Heart left ventricle (tissue), 16 donors: ENCODE data around the gene RNPS1. TPM values are rescaled to one million over a fixed set of nuclear protein-coding genes. Genes with fewer than 3 reads are reported as not detected.

Experiments
- ATAC-seq, 4 donors: fragments of 200-7000 bp; cut with Tn5 transposase; one replicate each; pipeline ENCODE4 v1.9.1; 2020 to 2022; ENCODE audit warnings: moderate library complexity in 4 of 4, mild to moderate bottlenecking in 3 of 4, moderate number of reproducible peaks in 1 of 4
- DNase-seq, 5 donors: peaks; one replicate each; pipeline ENCODE4 v3.0.0-alpha.2; 2020
- H3K27ac ChIP-seq, 12 donors: fragments of 200-600 bp; sonication (generic) in 4 of 12; one replicate each; pipeline versions ENCODE4 v1.5.0 to v1.8.0; 2016 to 2022; ENCODE audit warnings: mild to moderate bottlenecking in 2 of 12
- H3K27me3 ChIP-seq, 9 donors: fragments of 200-600 bp; sonication (generic) in 2 of 9; one replicate each; pipeline versions ENCODE4 v1.5.1 to v1.8.0; 2016 to 2022; ENCODE audit warnings: mild to moderate bottlenecking in 3 of 9
- H3K36me3 ChIP-seq, 9 donors: fragments of 200-600 bp; sonication (generic) in 2 of 9; one replicate each; pipeline versions ENCODE4 v1.5.0 to v1.8.0; 2018 to 2022; ENCODE audit warnings: mild to moderate bottlenecking in 2 of 9
- H3K4me1 ChIP-seq, 12 donors: fragments of 200-600 bp; sonication (generic) in 4 of 12; one replicate each; pipeline versions ENCODE4 v1.5.0 to v1.8.0; 2016 to 2022; ENCODE audit warnings: mild to moderate bottlenecking in 3 of 12
- H3K4me3 ChIP-seq, 12 donors: fragments of 200-600 bp; sonication (generic) in 4 of 12; one replicate each; pipeline versions ENCODE4 v1.5.0 to v1.8.0; 2017 to 2022; ENCODE audit warnings: mild to moderate bottlenecking in 9 of 12, moderate library complexity in 4 of 12
- H3K9me3 ChIP-seq, 12 donors: fragments of 200-600 bp; sonication (generic) in 4 of 12; one replicate each; pipeline versions ENCODE4 v1.5.0 to v1.8.0; 2016 to 2022; ENCODE audit warnings: mild to moderate bottlenecking in 1 of 12
- POLR2A ChIP-seq, 2 donors: fragments of 450-650 bp; IDR thresholded peaks; one replicate each; pipeline ENCODE4 v1.6.1; 2017; ENCODE audit warnings: antibody characterized with exemption in 2 of 2, mild to moderate bottlenecking in 2 of 2, moderate library complexity in 2 of 2
- WGBS, 4 donors: extraction: QIAGEN DNeasy Blood & Tissue Kit in 2 of 4; methylation state at CpG; one replicate each; pipeline versions ENCODE4 v1.1.5 to v1.1.7; 2013 to 2018; 5-methylcytosine and 5-hydroxymethylcytosine counted together
- intact Hi-C, 10 donors: fragments of 100-400 bp; cut with DNase I; formaldehyde crosslinking; loops; one replicate each; pipeline versions ENCODE4 v1.11.1 to v1.14.2; 2022
- polyA plus RNA-seq, 2 donors: library from polyadenylated mRNA; stranded (reverse); fragments of 200-250 nt; gene quantifications; one replicate each; pipeline ENCODE4 v1.2.3, GENCODE V29; 2013
- total RNA-seq, 9 donors: library from RNA; depleted of rRNA in 2 of 9; stranded (reverse); fragments of >200 nt in 2 of 9; fragmentation: NEBNext Ultra II Directional in 3 of 9; extraction: Animal tissue kit (Norgen Biotek cat#: 25700) in 3 of 9; gene quantifications; one replicate each; pipeline versions ENCODE4 v1.1.0 to v1.2.4, GENCODE V29; 2016 to 2023
- TF ChIP-seq, protein P1 (sequence below), 12 donors: fragments of 200-600 bp; sonication (generic) in 4 of 12; IDR thresholded peaks; one replicate each; pipeline versions ENCODE4 v1.5.0 to v1.8.0; 2018 to 2022; ENCODE audit warnings: antibody characterized with exemption in 12 of 12, mild to moderate bottlenecking in 5 of 12
- donor health status: ischemic (EF 13 %, LVEDD 7.1; RV severe dilation, severe dysfunction).
- donor health status: healthy with polysubstance abuse.
- donor health status: DM: no; HTN: yes; CAD: no.
- donor health status: DM: no; HTN: no; CAD: no.
- donor health status: ischemic (EF 25% LVEDD 6.9; RV normal size, moderate dysfunction).
- donor health status: ischemic (EF 25% LVEDD 5.7; RV mildly dilated, moderate dysfunction).
- donor health status: healthy.
- donor health status: DM: yes; HTN: yes; CAD: no.
- donor health status: ischemic (EF 35%, LVEDD 5.7; RV mildly dilated, moderate dysfunction).
- donor health status: nonischemic (EF 11% LVEDD 7.7; RV severe dilation, severe dysfunction).
- donor health status: DM: yes; HTN: yes; CAD: no.
- donor health status: PGD.
- donor health status: ischemic (EF 29% LVEDD 5.4; RV normal size, mild dysfunction).
- donor health status: nonischemic (EF 23%, LVEDD 6.1; RV moderate dilation, normal function).

RNPS1 gene
- total and polyA plus RNA-seq, 11 donors: 73.9 to 193 (median 120) TPM

DNA sequence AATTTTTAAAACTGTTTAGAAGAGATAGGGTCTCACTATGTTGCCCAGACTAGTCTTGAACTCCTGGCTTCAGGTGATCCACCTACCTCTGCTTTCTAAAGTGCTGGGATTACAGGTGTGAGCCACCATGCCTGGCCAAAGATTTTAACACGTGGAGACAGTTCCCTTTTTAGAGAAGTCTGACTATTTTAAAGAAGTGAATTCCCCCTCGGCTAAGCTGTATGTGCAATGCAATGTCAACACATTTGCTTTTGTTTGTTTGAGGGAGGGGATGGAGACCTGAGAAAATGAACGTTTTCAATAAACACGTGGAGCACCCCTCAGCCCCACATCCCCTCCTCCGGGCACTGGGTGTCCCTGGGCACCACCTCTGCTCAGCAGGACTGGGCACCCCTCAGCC lies 14.3 kb upstream of the RNPS1 start:
- no peak overlapping the region for H3K4me3 ChIP-seq
- no peak for TF ChIP-seq POLR2A (IDR thresholded peaks at IDR 0.05)
- TF ChIP-seq, protein P1, sequence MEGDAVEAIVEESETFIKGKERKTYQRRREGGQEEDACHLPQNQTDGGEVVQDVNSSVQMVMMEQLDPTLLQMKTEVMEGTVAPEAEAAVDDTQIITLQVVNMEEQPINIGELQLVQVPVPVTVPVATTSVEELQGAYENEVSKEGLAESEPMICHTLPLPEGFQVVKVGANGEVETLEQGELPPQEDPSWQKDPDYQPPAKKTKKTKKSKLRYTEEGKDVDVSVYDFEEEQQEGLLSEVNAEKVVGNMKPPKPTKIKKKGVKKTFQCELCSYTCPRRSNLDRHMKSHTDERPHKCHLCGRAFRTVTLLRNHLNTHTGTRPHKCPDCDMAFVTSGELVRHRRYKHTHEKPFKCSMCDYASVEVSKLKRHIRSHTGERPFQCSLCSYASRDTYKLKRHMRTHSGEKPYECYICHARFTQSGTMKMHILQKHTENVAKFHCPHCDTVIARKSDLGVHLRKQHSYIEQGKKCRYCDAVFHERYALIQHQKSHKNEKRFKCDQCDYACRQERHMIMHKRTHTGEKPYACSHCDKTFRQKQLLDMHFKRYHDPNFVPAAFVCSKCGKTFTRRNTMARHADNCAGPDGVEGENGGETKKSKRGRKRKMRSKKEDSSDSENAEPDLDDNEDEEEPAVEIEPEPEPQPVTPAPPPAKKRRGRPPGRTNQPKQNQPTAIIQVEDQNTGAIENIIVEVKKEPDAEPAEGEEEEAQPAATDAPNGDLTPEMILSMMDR (IDR thresholded peaks at IDR 0.05): no peak
- H3K27ac ChIP-seq: no peak overlapping the region
- 79 to 84% (median 82%) methylated on average over 5 of the region's 5 CpGs for WGBS, 4 donors
- no peaks in the 10 kb centered on the region for H3K9me3 ChIP-seq
- ATAC-seq: no peak
- intact Hi-C loops: no loop called here
- no peak for DNase-seq
- peaks cover 0 to 52% (median 13%) of the 10 kb centered on the region in 9 donors for H3K36me3 ChIP-seq
- H3K4me1 ChIP-seq: no peaks in the 10 kb centered on the region
- H3K27me3 ChIP-seq: no peaks in the 10 kb centered on the region

DNA sequence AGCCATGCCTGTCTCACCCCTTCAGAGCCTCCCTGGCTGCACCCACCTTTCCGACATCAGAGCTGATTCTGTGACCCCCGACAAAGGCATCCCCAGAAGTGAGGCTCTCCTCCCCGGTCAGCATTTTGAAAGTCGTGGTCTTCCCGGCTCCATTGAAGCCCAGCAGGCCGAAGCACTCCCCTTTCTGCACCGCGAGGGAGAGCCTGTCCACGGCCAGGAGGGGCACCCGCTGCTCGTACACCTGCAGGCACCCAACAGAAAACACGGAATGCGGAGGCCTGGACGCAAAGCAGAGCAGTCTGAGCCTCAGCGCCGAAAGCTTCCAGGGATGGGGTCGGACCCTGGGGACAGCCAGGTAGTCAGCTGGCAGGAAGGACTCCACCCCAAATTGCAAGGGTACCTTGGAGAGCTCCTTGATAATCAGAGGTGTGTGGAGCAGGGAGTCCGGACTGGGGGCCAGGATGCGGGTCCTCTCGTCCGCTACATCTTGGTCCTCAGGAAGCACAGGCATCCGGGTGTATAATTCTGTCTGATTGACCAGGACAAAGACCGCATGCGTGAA lies 13.1 kb upstream of the RNPS1 start:
- DNase-seq: no peak

DNA sequence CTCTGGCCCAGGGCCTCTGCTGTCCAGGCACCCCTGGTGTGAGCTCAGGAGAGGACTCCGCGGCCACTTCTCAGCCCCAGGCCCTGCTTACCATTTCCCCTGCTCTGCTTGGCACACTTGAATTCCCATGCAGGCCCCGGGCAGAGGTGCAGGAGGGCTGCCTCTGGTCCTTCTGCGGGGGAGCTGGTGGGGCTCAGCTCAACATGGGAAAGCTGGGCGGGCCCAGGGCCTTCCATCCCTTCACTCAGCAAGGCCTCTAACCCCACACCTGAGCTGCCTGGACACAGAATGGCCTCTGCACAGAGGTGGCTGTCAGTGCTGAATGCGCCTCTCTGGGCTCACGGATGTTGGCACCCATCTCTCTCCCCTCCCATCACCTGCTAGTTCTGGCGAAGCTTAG lies 12.5 kb upstream of the RNPS1 start:
- Histone ChIP-seq H3K27ac (no peak overlapping the region), H3K4me3 (no peak overlapping the region), H3K9me3 (no peaks in the 10 kb centered on the region), H3K27me3 (no peaks in the 10 kb centered on the region), H3K36me3 (peaks cover 0 to 54% (median 10%) of the 10 kb centered on the region in 9 donors), H3K4me1 (peaks cover 0 to 3% (median 0%) of the 10 kb centered on the region in 12 donors)
- TF ChIP-seq POLR2A (IDR thresholded peaks at IDR 0.05): no peak
- TF ChIP-seq, protein P1 (IDR thresholded peaks at IDR 0.05): no peak
- ATAC-seq (no peak), DNase-seq (no peak)
- intact Hi-C loops: no loop called here
- 93 to 96% (median 94%) methylated on average over 4 to 8 of the region's 8 CpGs for WGBS, 4 donors

More for the DNA sequence above, 13.1 kb upstream of the RNPS1 start:
- intact Hi-C loops: no loop called here
- peaks cover 0 to 51% (median 10%) of the 10 kb centered on the region in 9 donors for H3K36me3 ChIP-seq
- no peak overlapping the region for H3K4me3 ChIP-seq
- H3K27ac ChIP-seq: no peak overlapping the region
- WGBS, 4 donors: 75 to 87% (median 85%) methylated on average over 20 to 24 of the region's 24 CpGs
- no peaks in the 10 kb centered on the region for H3K4me1 ChIP-seq
- TF ChIP-seq POLR2A (IDR thresholded peaks at IDR 0.05): no peak
- TF ChIP-seq, protein P1 (IDR thresholded peaks at IDR 0.05): no peak
- H3K9me3 ChIP-seq: no peaks in the 10 kb centered on the region
- ATAC-seq: no peak
- H3K27me3 ChIP-seq: no peaks in the 10 kb centered on the region

- Histone ChIP-seq H3K36me3 (peaks cover 0 to 41% (median 5%) of the 10 kb centered on the region in 9 donors), H3K4me3 (no peak overlapping the region), H3K27me3 (no peaks in the 10 kb centered on the region), H3K27ac (no peak overlapping the region), H3K9me3 (no peaks in the 10 kb centered on the region), H3K4me1 (peaks cover 0 to 3% (median 0%) of the 10 kb centered on the region in 12 donors)
- 89 to 93% (median 92%) methylated on average over 23 to 26 of the region's 26 CpGs for WGBS, 4 donors
- intact Hi-C loops: loop anchor here in 2 of 10 donors (10.0 kb wide), 2 partner anchors 46 to 226 kb away; no protein-coding TSS in a partner anchor
- ATAC-seq (no peak), DNase-seq (peak in 1 of 5 donors; percentile 54)
- TF ChIP-seq, protein P1 (IDR thresholded peaks at IDR 0.05): no peak
- no peak for TF ChIP-seq POLR2A (IDR thresholded peaks at IDR 0.05)
Measured at GRCh38 chr16:2278956-2279800, 11.3 kb upstream of the RNPS1 start.
